ENCODE data around the gene ANKRD13B. TPM values are rescaled to one million over a fixed set of nuclear protein-coding genes. Genes with fewer than 3 reads are reported as not detected.

The ANKRD13B gene
- total RNA-seq, 1 donor from 2014 or later = 17.9 TPM

GRCh38 chr17:29590411-29591145, 2.4 kb upstream of the ANKRD13B start:
- peaks cover 13% of the 10 kb centered on the region for H3K4me1 Mint-ChIP-seq (ENCODE audit: low read depth, unreplicated experiment)
- H2AFZ ChIP-seq (ENCODE audit: low read depth, low read length) = peak overlapping the region; percentile 84

GRCh38 chr17:29591146-29591736, 1.7 kb upstream of the ANKRD13B start:
- H4K20me1 ChIP-seq (ENCODE audit: insufficient read depth, low read length) = peaks cover 52% of the 10 kb centered on the region
- no peaks in the 10 kb centered on the region for H3K9me3 ChIP-seq (ENCODE audit: insufficient read depth, low read depth, low read length)
- Mint-ChIP-seq H3K36me3 (ENCODE audit: low read depth, unreplicated experiment) (no peaks in the 10 kb centered on the region), H3K4me1 (ENCODE audit: low read depth, unreplicated experiment) (peaks cover 12% of the 10 kb centered on the region), H3K4me3 (ENCODE audit: unreplicated experiment) (peak overlapping the region; percentile 83), H3K27me3 (ENCODE audit: low read depth, unreplicated experiment) (no peaks in the 10 kb centered on the region), H3K9me3 (ENCODE audit: unreplicated experiment) (no peaks in the 10 kb centered on the region), H3K27ac (ENCODE audit: unreplicated experiment) (peak overlapping the region; percentile 92)
- peaks cover 28% of the 10 kb centered on the region for H3K79me2 ChIP-seq (ENCODE audit: insufficient read depth, low read length)
- H2AFZ ChIP-seq (ENCODE audit: low read depth, low read length) = peak overlapping the region; percentile 84
- peaks cover 4% of the 10 kb centered on the region for H3K27me3 ChIP-seq (ENCODE audit: insufficient read depth, low read length)
- FAIRE-seq (no peak), DNase-seq (ENCODE audit: low read depth) (peak; percentile 77)
- peak overlapping the region; percentile 63 for H3K9ac ChIP-seq (ENCODE audit: low read length)
- H3K4me2 ChIP-seq (ENCODE audit: low read length) = peak overlapping the region; percentile 91
- H3K4me1 ChIP-seq (ENCODE audit: insufficient read depth, low read length) = peaks cover 61% of the 10 kb centered on the region
- H3K4me3 ChIP-seq (ENCODE audit: insufficient read depth, low read depth, low read length) = peak overlapping the region; percentile 47
- H3K27ac ChIP-seq (ENCODE audit: low read depth, low read length) = peak overlapping the region; percentile 60
- TF ChIP-seq CTCF (IDR thresholded peaks at IDR 0.05; ENCODE audit: insufficient read depth, low read depth, low read length) (no peak), EZH2 (IDR thresholded peaks at IDR 0.05; ENCODE audit: insufficient read depth, low read length) (no peak)
- H3K36me3 ChIP-seq (ENCODE audit: insufficient read depth, low read length) = no peaks in the 10 kb centered on the region

More at GRCh38 chr17:29590411-29591145, 2.4 kb upstream of the ANKRD13B start:
- no peaks in the 10 kb centered on the region for H3K36me3 ChIP-seq (ENCODE audit: insufficient read depth, low read length)
- H4K20me1 ChIP-seq (ENCODE audit: insufficient read depth, low read length) = peaks cover 52% of the 10 kb centered on the region
- H3K27me3 ChIP-seq (ENCODE audit: insufficient read depth, low read length) = no peaks in the 10 kb centered on the region
- H3K79me2 ChIP-seq (ENCODE audit: insufficient read depth, low read length) = peaks cover 34% of the 10 kb centered on the region
- TF ChIP-seq CTCF (IDR thresholded peaks at IDR 0.05; ENCODE audit: insufficient read depth, low read depth, low read length) (no peak), EZH2 (IDR thresholded peaks at IDR 0.05; ENCODE audit: insufficient read depth, low read length) (no peak)
- no peak for FAIRE-seq
- peak overlapping the region; percentile 60 for H3K27ac ChIP-seq (ENCODE audit: low read depth, low read length)
- H3K9ac ChIP-seq (ENCODE audit: low read length) = peak overlapping the region; percentile 72
- peak overlapping the region; percentile 85 for H3K4me3 Mint-ChIP-seq (ENCODE audit: unreplicated experiment)
- H3K27ac Mint-ChIP-seq (ENCODE audit: unreplicated experiment) = peak overlapping the region; percentile 81
- no peaks in the 10 kb centered on the region for H3K27me3 Mint-ChIP-seq (ENCODE audit: low read depth, unreplicated experiment)
- H3K4me2 ChIP-seq (ENCODE audit: low read length) = peak overlapping the region; percentile 91
- H3K36me3 Mint-ChIP-seq (ENCODE audit: low read depth, unreplicated experiment) = no peaks in the 10 kb centered on the region
- H3K9me3 Mint-ChIP-seq (ENCODE audit: unreplicated experiment) = no peaks in the 10 kb centered on the region
- H3K4me3 ChIP-seq (ENCODE audit: insufficient read depth, low read depth, low read length) = peak overlapping the region; percentile 57
- DNase-seq (ENCODE audit: low read depth) = peak; percentile 62
- H3K9me3 ChIP-seq (ENCODE audit: insufficient read depth, low read depth, low read length) = no peaks in the 10 kb centered on the region
- H3K4me1 ChIP-seq (ENCODE audit: insufficient read depth, low read length) = peaks cover 63% of the 10 kb centered on the region

Measured in astrocyte (in vitro differentiated cells and primary cell).